HepG2 (cell line): ENCODE results near the gene PLBD2. TPM values are rescaled to one million over a fixed set of nuclear protein-coding genes. Genes with fewer than 3 reads are reported as not detected.

Experiments
- ATAC-seq: fragments of 200-7000 bp; cut with Tn5 transposase; 3 replicates; pipeline ENCODE4 v1.9.1; 2020; ENCODE audit warnings: mild to moderate bottlenecking, moderate library complexity
- BruUV-seq: library from RNA; stranded (reverse); fragments of 400-500 nt; replicated peaks from 2 replicates; lab custom pipeline; 2021; lab: Mats Ljungman, UMichigan
- CTCF ChIA-PET: fragments of 300-600 bp; formaldehyde crosslinking; extraction: SDS; loops from one replicate; lab custom pipeline; 2021; ENCODE audit warnings: low total read pairs, inconsistent platforms, low intra/inter-chr PET ratio; lab: Yijun Ruan, JAX
- POLR2A ChIA-PET: fragments of 350-600 bp; sonication (Branson Sonifier 250); formaldehyde crosslinking; loops from one replicate; lab custom pipeline; 2020; ENCODE audit warnings: antibody characterized with exemption, inconsistent platforms; lab: Yijun Ruan, JAX
- DNase-seq: peaks from one replicate; pipeline ENCODE4 v3.0.0-alpha.2; 2015; ENCODE audit warnings: low spot score
- FAIRE-seq: peaks from 3 replicates; lab custom pipeline; 2011; peaks lifted over from hg19 to GRCh38; lab: Jason Lieb, UNC
- H2AFZ ChIP-seq: one replicate; pipeline ENCODE4 v1.6.1; 2011; ENCODE audit warnings: low read length, inconsistent platforms
- H3K27ac ChIP-seq: fragments of 300-600 bp; 3 replicates; pipeline ENCODE4 v1.8.0; 2011; ENCODE audit warnings: mixed run types, mild to moderate bottlenecking, mixed read lengths, low read length, inconsistent platforms; ENCODE audit not compliant: insufficient read depth; ENCODE audit errors: extremely low read length
- H3K27me3 ChIP-seq, 2 experiments: fragments of 200-600 bp in 1 of 2; 2 replicates in 1 of 2; 3 replicates in 1 of 2; pipeline versions ENCODE4 v1.6.0 to v1.8.0; 2011; ENCODE audit warnings: low read length in 2 of 2, mild to moderate bottlenecking in 2 of 2, moderate library complexity in 2 of 2, inconsistent platforms in 1 of 2; ENCODE audit not compliant: insufficient read depth in 2 of 2, control insufficient read depth in 1 of 2
- H3K36me3 ChIP-seq, 2 experiments: fragments of 200-600 bp in 1 of 2; replicated peaks in 1 of 2; 2 replicates in 1 of 2; 3 replicates in 1 of 2; pipeline versions ENCODE4 v1.5.1 to v1.8.0; 2011; ENCODE audit warnings: low read length in 2 of 2, inconsistent platforms in 1 of 2; ENCODE audit not compliant: insufficient read depth in 2 of 2, control insufficient read depth in 1 of 2
- H3K4me1 ChIP-seq: 2 replicates; pipeline ENCODE4 v1.5.1; 2012; ENCODE audit warnings: low read length, inconsistent platforms; ENCODE audit not compliant: insufficient read depth
- H3K4me2 ChIP-seq: 2 replicates; pipeline ENCODE4 v1.6.0; 2011; ENCODE audit warnings: low read depth, low read length, inconsistent platforms
- H3K4me3 ChIP-seq, 3 experiments: fragments of 200-600 bp in 1 of 3; sonication (generic), shearing (Covaris generic) in 1 of 3; replicated peaks in 1 of 3; 2 replicates each; pipeline ENCODE4 v1.5.1; 2011 to 2016; ENCODE audit warnings: low read length in 3 of 3, inconsistent platforms in 2 of 3, low read depth in 2 of 3, mild to moderate bottlenecking in 2 of 3, control low read depth in 1 of 3, mixed read lengths in 1 of 3; ENCODE audit not compliant: insufficient read depth in 1 of 3
- H3K79me2 ChIP-seq: one replicate; pipeline ENCODE4 v1.6.1; 2011; ENCODE audit warnings: low read length, inconsistent platforms; ENCODE audit not compliant: insufficient read depth
- H3K9ac ChIP-seq: 2 replicates; pipeline ENCODE4 v1.6.0; 2011; ENCODE audit warnings: mild to moderate bottlenecking, low read depth, low read length, inconsistent platforms; ENCODE audit not compliant: insufficient read depth
- H3K9me3 ChIP-seq: 2 replicates; pipeline ENCODE4 v1.5.1; 2012; ENCODE audit warnings: mild to moderate bottlenecking, low read length
- H4K20me1 ChIP-seq: 2 replicates; pipeline ENCODE4 v1.6.0; 2011; ENCODE audit warnings: inconsistent platforms, mild to moderate bottlenecking, low read length, moderate library complexity; ENCODE audit not compliant: insufficient read depth
- ATF4 ChIP-seq, 2 experiments: fragments of 450-650 bp in 1 of 2; sonication (generic) in 1 of 2; formaldehyde crosslinking; IDR thresholded peaks; 2 replicates each; pipeline versions ENCODE4 v1.5.0 to v1.8.0; 2020 to 2022; ENCODE audit warnings: mild to moderate bottlenecking in 1 of 2, missing genetic modification reagents in 1 of 2
- CHCHD3 ChIP-seq: sonication (generic); formaldehyde crosslinking; IDR thresholded peaks from 2 replicates; pipeline ENCODE4 v1.8.0; 2022; ENCODE audit warnings: mild to moderate bottlenecking, missing genetic modification reagents, moderate library complexity
- CSRNP1 ChIP-seq: sonication (generic); formaldehyde crosslinking; IDR thresholded peaks from 2 replicates; pipeline ENCODE4 v1.8.1; 2023; ENCODE audit warnings: mild to moderate bottlenecking, missing genetic modification reagents
- HDAC2 ChIP-seq: sonication (generic); formaldehyde crosslinking; IDR thresholded peaks from 2 replicates; pipeline ENCODE4 v1.4.0; 2020; ENCODE audit warnings: missing genetic modification reagents
- HOXD1 ChIP-seq: sonication (generic); formaldehyde crosslinking; IDR thresholded peaks from 2 replicates; pipeline ENCODE4 v1.5.0; 2020; ENCODE audit warnings: missing genetic modification reagents
- IRF1 ChIP-seq: sonication (generic); formaldehyde crosslinking; IDR thresholded peaks from 2 replicates; pipeline ENCODE4 v1.4.0; 2020; ENCODE audit warnings: low read depth, mild to moderate bottlenecking, missing genetic modification reagents
- KDM3A ChIP-seq: IDR thresholded peaks from 2 replicates; pipeline ENCODE4 v1.6.1; 2018; ENCODE audit warnings: low read depth, missing compliant biosample characterization
- SCMH1 ChIP-seq: sonication (generic); formaldehyde crosslinking; IDR thresholded peaks from 2 replicates; pipeline ENCODE4 v1.9.0; 2021; ENCODE audit warnings: missing genetic modification reagents, mild to moderate bottlenecking, borderline replicate concordance
- TRIM24 ChIP-seq: sonication (generic); formaldehyde crosslinking; IDR thresholded peaks from 2 replicates; pipeline ENCODE4 v1.8.0; 2022; ENCODE audit warnings: mild to moderate bottlenecking, missing genetic modification reagents
- ZBTB44 ChIP-seq: sonication (generic); formaldehyde crosslinking; IDR thresholded peaks from 2 replicates; pipeline ENCODE4 v1.4.0; 2020; ENCODE audit warnings: missing genetic modification reagents
- ZNF275 ChIP-seq: sonication (generic); formaldehyde crosslinking; IDR thresholded peaks from 2 replicates; pipeline ENCODE4 v1.8.0; 2022; ENCODE audit warnings: missing genetic modification reagents, mild to moderate bottlenecking, inconsistent platforms, borderline replicate concordance
- ZNF432 ChIP-seq: sonication (generic); formaldehyde crosslinking; IDR thresholded peaks from 2 replicates; pipeline ENCODE4 v1.5.0; 2020; ENCODE audit warnings: missing genetic modification reagents, mild to moderate bottlenecking, borderline replicate concordance
- ZNF569 ChIP-seq: sonication (generic); formaldehyde crosslinking; IDR thresholded peaks from 2 replicates; pipeline ENCODE4 v1.5.0; 2020; ENCODE audit warnings: mild to moderate bottlenecking, missing genetic modification reagents, moderate library complexity, borderline replicate concordance
- ZNF740 ChIP-seq: sonication (generic); formaldehyde crosslinking; IDR thresholded peaks from 2 replicates; pipeline ENCODE4 v1.4.0; 2020; ENCODE audit warnings: missing genetic modification reagents
- ZNF773 ChIP-seq: sonication (generic); formaldehyde crosslinking; IDR thresholded peaks from 2 replicates; pipeline ENCODE4 v1.4.0; 2020; ENCODE audit warnings: missing genetic modification reagents, borderline replicate concordance
- whole genome bisulfite sequencing: methylation state at CpG from one replicate; pipeline ENCODE4 v1.1.6; 2017; ENCODE audit warnings: low lambda C conversion rate; 5-methylcytosine and 5-hydroxymethylcytosine counted together
- in situ Hi-C: cut with HindIII; loops from 2 replicates; pipeline ENCODE4 v1.10.0; 2017; ENCODE audit warnings: low pct_unique_long_range_greater_than_20kb; ENCODE audit not compliant: extremely low pct_ligation_motif_present
- intact Hi-C: fragments of 100-400 bp; cut with micrococcal nuclease; formaldehyde crosslinking; loops from one replicate; pipeline ENCODE4 v1.10.0; 2022; ENCODE audit not compliant: unreplicated experiment
- polyA plus RNA-seq, 8 experiments: library from polyadenylated mRNA; depleted of rRNA in 3 of 8; stranded (reverse) in 7 of 8; unstranded in 1 of 8; fragments of >200 nt; fragmentation: Illumina TruSeq in 4 of 8; extraction: Trizol in 4 of 8; gene quantifications; 2 replicates each; pipeline versions ENCODE4 v1.2.1 to v1.2.3, GENCODE V29; 2011 to 2016; ENCODE audit warnings: low read depth in 4 of 8, missing spikeins in 1 of 8, mixed read lengths in 1 of 8; ENCODE audit not compliant: insufficient read depth in 1 of 8
- total RNA-seq, 5 experiments: library from RNA; depleted of rRNA; stranded (reverse); fragments of >200 nt; fragmentation: Illumina TruSeq; extraction: Trizol; gene quantifications; 2 replicates each; pipeline ENCODE4 v1.2.3, GENCODE V29; 2016; ENCODE audit warnings: low read depth in 1 of 5

PLBD2 gene
- total and polyA plus RNA-seq, 2 of the 13 experiments (the other 11 are each of a cell fraction or from before 2014, with no cell fraction given) = 6.7 to 8.5 TPM

- peaks cover 71% of the 10 kb centered on the region for H3K4me1 ChIP-seq
- intact Hi-C loops = no loop called here
- H3K9me3 ChIP-seq = no peaks in the 10 kb centered on the region
- 0 out of 5 replicates have a peak, but pooled peaks cover 0 to 4% of the 10 kb centered on the region in 2 experiments for H3K27me3 ChIP-seq
- peak overlapping the region; percentile 70 for H3K4me2 ChIP-seq
- no peaks in the 10 kb centered on the region for H3K36me3 ChIP-seq
- peak overlapping the region; percentile 4 for H2AFZ ChIP-seq
- ATAC-seq = peak; percentile 81
- peak; percentile 80 for DNase-seq
- no peaks in the 10 kb centered on the region for H4K20me1 ChIP-seq
- no TSS peak for BruUV-seq
- peak overlapping the region; percentile 36 for H3K27ac ChIP-seq
- ChIA-PET POLR2A (interaction anchor here (0.6 to 1.1 kb wide), 3 partner anchors 41 to 1193 kb away, joined by 3 read pairs; no protein-coding TSS in a partner anchor), CTCF (no interaction called here)
- peak; percentile 88 for FAIRE-seq
- no peak overlapping the region for H3K9ac ChIP-seq
- 2% methylated on average over 9 of the region's 13 CpGs for WGBS
- in situ Hi-C loops = no loop called here
- peak overlapping the region in 1 of 3 experiments; percentile 54; a peak in 2 of 6 replicates for H3K4me3 ChIP-seq
- H3K79me2 ChIP-seq = no peaks in the 10 kb centered on the region
- no peak for TF ChIP-seq ZNF773
- no peak for TF ChIP-seq ZNF569 (CRISPR knock-in tag)
- TF ChIP-seq SCMH1 (CRISPR knock-in tag) = no peak
- no peak for TF ChIP-seq ZBTB44 (CRISPR knock-in tag)
- TF ChIP-seq TRIM24 (CRISPR knock-in tag) = no peak
- no peak for TF ChIP-seq ZNF275 (CRISPR knock-in tag)
- no peak for TF ChIP-seq IRF1 (CRISPR knock-in tag)
- TF ChIP-seq ZNF432 (CRISPR knock-in tag) = no peak
- TF ChIP-seq CSRNP1 (CRISPR knock-in tag) = no peak
- TF ChIP-seq ZNF740 (CRISPR knock-in tag) = no peak
- peak in 1 of 2 experiments; percentile 67; a peak in 1 of 4 replicates for TF ChIP-seq ATF4 (CRISPR knock-in tag; IDR thresholded peaks at IDR 0.05)
- TF ChIP-seq KDM3A = no peak
- TF ChIP-seq HDAC2 = peak; percentile 44; the same call in 1 of the 2 replicates
- TF ChIP-seq HOXD1 (CRISPR knock-in tag) = no peak
- no peak for TF ChIP-seq CHCHD3 (CRISPR knock-in tag)
Measured at GRCh38 chr12:113418213-113418879, 60.0 kb downstream of the PLBD2 start.
